ENCODE measurements around the gene MAGOHB.
A peak's percentile ranks its signal among the peaks of the same experiment; 100 is the strongest.
"Not testable (repeated sequence)": the region's sequence is repeated elsewhere in the genome, so short reads cannot be mapped to it uniquely, and the experiment has no call there.

MAGOHB gene

GRCh38 chr12:10613349-10614055, at the start of gene MAGOHB:
Gene MAGOHB (minus strand): TSS chr12:10613609. CDS start chr12:10613532, 77 bp downstream.
- peak; percentile 85 for DNase-seq

- no peak for DNase-seq
Measured at GRCh38 chr12:10661338-10661737, 47.9 kb upstream of the MAGOHB start.

GRCh38 chr12:10654003-10654402, 40.6 kb upstream of the MAGOHB start:
- DNase-seq = no peak

- no peak for DNase-seq
Measured at GRCh38 chr12:10652192-10652591, 38.8 kb upstream of the MAGOHB start.

- not testable (repeated sequence) for DNase-seq
Measured at GRCh38 chr12:10646576-10646975, 33.2 kb upstream of the MAGOHB start.

GRCh38 chr12:10645910-10646309, 32.5 kb upstream of the MAGOHB start:
- no peak for DNase-seq

- DNase-seq = no peak
Measured at GRCh38 chr12:10641735-10642500, 28.5 kb upstream of the MAGOHB start.

- no peak for DNase-seq
Measured at GRCh38 chr12:10638728-10639127, 25.3 kb upstream of the MAGOHB start.

- no peak for DNase-seq
Measured at GRCh38 chr12:10636611-10637010, 23.2 kb upstream of the MAGOHB start.

GRCh38 chr12:10636124-10636523, 22.7 kb upstream of the MAGOHB start:
- DNase-seq = no peak

GRCh38 chr12:10635306-10635705, 21.9 kb upstream of the MAGOHB start:
- no peak for DNase-seq

- no peak for DNase-seq
Measured at GRCh38 chr12:10634427-10634826, 21.0 kb upstream of the MAGOHB start.

GRCh38 chr12:10633541-10633940, 20.1 kb upstream of the MAGOHB start:
- DNase-seq = no peak

GRCh38 chr12:10632226-10632625, 18.8 kb upstream of the MAGOHB start:
- no peak for DNase-seq

- no peak for DNase-seq
Measured at GRCh38 chr12:10624605-10625004, 11.2 kb upstream of the MAGOHB start.

- DNase-seq = no peak
Measured at GRCh38 chr12:10623131-10623530, 9.7 kb upstream of the MAGOHB start.

- DNase-seq = no peak
Measured at GRCh38 chr12:10621278-10621677, 7.9 kb upstream of the MAGOHB start.

- DNase-seq = no peak
Measured at GRCh38 chr12:10620078-10620779, 6.8 kb upstream of the MAGOHB start.

- no peak for DNase-seq
Measured at GRCh38 chr12:10618338-10618987, 5.1 kb upstream of the MAGOHB start.

- no peak for DNase-seq
Measured at GRCh38 chr12:10617863-10618262, 4.5 kb upstream of the MAGOHB start.

GRCh38 chr12:10615532-10615931, 2.1 kb upstream of the MAGOHB start:
- DNase-seq = no peak

GRCh38 chr12:10614056-10614370, 604 bp upstream of the MAGOHB start:
- no peak for DNase-seq

- no peak for DNase-seq
Measured at GRCh38 chr12:10612984-10613348, 443 bp downstream of the MAGOHB start.

GRCh38 chr12:10612110-10612509, 1.3 kb downstream of the MAGOHB start:
- DNase-seq = no peak
